Superior temporal gyrus (tissue), 1 donor: ENCODE results near the gene UBAC2.
"Not testable (repeated sequence)": the region's sequence is repeated elsewhere in the genome, so short reads cannot be mapped to it uniquely, and the experiment has no call there.

Source experiments
- DNase-seq: peaks from one replicate; pipeline ENCODE4 v3.0.0-alpha.2; 2016; ENCODE audit errors: extremely low spot score

UBAC2 gene

DNA sequence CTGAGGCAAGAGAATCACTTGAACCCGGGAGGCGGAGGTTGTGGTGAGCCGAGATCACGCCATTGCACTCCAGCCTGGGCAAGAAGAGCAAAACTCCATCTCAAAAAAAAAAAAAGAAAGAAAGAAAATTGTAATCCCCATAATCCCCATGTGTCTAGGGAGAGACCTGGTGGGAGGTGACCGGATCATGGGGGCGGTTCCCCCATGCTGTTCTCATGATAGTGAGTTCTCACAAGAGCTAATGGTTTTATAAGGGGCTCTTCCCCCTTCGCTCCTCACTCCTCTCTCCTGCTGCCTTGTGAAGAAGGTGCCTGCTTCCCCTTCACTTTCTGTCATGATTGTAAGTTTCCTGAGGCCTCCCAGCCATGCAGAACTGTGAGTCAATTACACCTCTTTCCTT lies 192.7 kb downstream of the UBAC2 start:
- not testable (repeated sequence) for DNase-seq

DNA sequence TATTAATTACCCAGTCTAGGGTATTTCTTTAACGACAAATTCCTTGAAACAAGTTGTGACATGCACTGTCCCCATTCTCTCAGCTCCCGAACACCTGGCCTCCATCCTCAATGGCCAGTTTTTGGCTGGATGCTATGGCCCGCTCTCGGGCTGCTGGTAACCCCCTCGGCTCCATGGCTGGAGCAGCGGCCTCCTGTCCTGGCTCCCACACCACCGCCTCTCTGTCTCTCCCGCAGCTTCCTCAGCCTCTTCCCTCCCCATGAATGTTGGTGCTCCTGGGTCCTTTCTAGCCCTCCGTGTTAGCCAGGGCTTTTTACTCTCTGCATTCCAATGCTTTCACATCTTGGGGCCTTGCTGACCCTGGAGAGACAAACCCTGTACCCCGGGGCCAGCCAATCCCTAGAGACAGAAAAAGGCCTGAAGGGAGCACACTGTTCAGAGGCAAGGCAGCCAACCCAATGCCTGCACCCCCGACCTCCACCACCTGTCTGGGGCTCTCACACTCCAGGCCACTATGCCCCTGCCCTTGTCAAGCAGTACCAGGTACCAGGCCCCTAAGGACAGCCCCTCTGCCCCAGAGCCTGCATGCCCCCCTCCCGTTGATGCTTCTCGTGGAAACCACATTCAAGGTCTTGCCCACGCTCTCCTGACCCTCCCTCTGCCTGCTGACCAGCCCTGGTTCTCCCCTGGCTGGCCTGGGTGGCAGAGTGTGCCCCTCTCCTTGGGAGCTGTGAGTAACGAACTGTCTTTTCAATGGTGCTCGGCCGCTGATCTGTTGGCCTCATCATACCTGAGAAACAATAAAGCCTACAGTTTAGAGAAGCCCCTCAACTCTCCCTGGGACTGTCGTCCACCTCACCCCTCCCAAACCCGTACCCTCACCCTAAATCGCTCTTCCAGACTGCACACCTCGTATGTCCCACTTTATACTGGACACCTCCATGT lies 193.4 kb downstream of the UBAC2 start:
- no peak for DNase-seq

GRCh38 chr13:99395436-99395835 lies 194.8 kb downstream of the UBAC2 start:
- no peak for DNase-seq

GRCh38 chr13:99396446-99396845 lies 195.8 kb downstream of the UBAC2 start:
- no peak for DNase-seq

GRCh38 chr13:99398071-99398470 lies 197.4 kb downstream of the UBAC2 start:
- no peak for DNase-seq

GRCh38 chr13:99398916-99399622 lies 198.4 kb downstream of the UBAC2 start:
- DNase-seq: no peak

- no peak for DNase-seq
Measured at GRCh38 chr13:99399623-99399974, 198.9 kb downstream of the UBAC2 start.

GRCh38 chr13:99403458-99403971 lies 202.9 kb downstream of the UBAC2 start:
- no peak for DNase-seq

GRCh38 chr13:99404005-99404755 lies 203.5 kb downstream of the UBAC2 start:
- no peak for DNase-seq

DNA sequence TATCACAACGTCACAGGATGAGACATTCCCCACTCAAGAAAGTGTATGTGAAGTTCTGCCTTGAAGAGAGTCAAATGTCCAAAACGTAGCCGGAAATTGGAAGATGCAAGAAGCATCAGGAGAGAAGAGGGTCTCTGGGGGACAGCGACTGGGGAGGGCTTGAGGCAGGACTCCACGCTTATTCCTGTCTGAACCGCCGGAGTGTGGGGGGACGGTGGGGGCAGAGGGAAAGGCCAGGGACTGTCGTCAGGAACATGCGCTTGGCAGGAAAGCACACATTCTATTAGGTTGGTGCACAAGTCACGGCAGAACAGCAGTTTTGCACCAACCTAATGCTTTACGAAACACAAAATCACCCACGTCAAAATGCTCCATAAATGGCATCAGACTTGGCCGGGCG lies 205.3 kb downstream of the UBAC2 start:
- no peak for DNase-seq

DNA sequence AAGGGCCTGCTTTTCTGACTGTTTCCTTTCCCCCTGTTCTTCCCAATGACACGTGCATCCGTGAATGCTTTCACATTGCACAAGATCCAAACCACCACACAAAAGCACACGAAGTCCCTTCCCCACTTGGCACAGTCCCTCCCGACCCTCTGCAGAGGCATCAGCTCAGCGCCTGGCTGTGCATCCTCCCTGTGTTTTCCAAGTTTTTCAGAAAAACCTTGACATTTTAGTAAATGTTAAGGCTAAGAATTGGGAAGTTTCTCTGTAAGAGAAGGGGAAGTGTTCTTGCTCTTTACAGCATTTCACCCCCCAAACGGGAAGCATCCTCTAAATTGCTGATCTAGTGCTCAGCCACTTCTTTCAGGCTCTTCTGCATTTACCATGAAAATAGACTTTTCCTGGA lies 206.1 kb downstream of the UBAC2 start:
- peak; percentile 16 for DNase-seq

GRCh38 chr13:99407906-99408702 lies 207.4 kb downstream of the UBAC2 start:
- DNase-seq: no peak

DNA sequence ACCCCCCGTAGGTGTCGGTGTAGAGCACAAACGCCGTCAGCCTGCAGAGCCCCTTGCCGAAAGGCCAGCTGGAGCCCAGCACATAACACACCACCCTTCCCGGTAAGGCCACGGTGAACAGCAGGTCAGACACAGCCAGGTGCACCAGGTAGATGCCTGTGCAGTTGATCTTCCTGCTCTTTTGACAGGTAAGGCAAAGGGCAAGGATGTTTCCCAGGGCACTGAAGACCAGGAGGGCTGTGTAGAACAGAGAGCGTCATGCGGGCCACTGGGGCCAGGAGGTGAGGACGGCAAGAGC lies 208.0 kb downstream of the UBAC2 start:
- no peak for DNase-seq

DNA sequence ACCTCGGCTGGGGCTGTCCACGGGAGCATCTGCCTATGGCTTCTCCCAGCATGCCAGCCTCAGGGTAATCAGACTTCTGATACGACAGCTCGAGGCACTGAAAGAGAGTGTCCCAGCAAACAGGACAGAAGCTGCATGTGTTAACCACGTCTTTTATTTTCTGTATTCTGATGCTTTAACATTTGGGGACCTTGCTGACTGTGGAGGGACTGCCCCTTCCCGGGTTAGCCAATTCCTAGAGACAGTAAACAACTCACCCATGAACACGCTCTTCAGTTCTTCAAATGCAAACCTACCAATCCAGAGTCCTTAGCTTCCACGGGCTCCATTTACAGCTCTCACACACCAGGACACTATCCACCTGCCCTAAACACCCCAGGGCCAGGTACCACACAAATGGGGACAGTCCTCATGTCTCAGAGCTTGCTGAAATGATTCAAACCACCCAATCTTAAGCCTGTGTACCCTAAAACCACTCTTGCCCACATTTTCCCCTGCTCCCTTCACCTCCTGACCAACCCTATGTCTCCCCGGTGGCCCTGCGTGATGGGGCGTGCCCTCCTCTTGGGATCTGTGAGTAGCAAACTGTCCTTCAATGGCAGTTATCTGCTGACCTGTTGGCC lies 208.9 kb downstream of the UBAC2 start:
- DNase-seq: not testable (repeated sequence)

GRCh38 chr13:99410646-99411475 lies 210.2 kb downstream of the UBAC2 start:
- not testable (repeated sequence) for DNase-seq

GRCh38 chr13:99412856-99413255 lies 212.2 kb downstream of the UBAC2 start:
- no peak for DNase-seq

DNA sequence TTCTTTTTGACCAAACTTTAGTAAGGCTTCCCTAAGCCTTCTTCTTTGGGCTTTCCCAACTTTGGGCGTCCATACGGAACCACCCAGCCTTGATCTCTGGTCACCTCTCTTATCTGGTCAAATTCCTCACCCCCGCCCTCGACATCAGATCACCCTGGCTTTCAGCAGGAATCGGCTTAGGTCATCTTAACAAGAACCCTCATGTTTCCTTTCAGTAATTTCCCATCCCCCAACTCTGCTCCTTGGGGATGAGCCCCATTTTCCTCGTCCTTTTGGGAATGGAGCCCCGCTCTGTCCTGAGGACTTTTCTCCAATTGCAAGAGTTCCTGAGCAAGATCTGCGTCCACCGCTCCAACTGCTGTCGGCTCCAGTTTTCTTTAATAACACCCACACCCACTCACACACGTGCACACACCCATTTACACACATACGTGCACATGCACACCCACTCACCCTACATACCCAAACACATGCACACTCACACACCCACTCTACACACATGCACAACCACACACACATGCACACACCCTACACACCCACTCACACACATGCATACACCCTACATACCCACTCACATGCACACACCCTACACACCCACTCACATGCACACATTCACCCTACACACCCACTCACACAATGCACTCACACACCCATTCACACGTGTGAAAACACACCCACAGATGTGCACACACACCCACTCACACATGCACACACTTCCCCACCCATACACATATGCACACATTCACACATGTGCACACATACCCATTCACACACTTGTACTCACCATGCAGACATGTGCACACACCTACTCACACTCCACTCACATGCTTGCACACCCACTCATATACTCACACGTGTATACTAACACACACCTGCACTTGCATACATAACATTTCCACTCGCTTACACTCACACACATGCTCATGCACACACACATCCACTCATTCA lies 213.7 kb downstream of the UBAC2 start:
- no peak for DNase-seq

DNA sequence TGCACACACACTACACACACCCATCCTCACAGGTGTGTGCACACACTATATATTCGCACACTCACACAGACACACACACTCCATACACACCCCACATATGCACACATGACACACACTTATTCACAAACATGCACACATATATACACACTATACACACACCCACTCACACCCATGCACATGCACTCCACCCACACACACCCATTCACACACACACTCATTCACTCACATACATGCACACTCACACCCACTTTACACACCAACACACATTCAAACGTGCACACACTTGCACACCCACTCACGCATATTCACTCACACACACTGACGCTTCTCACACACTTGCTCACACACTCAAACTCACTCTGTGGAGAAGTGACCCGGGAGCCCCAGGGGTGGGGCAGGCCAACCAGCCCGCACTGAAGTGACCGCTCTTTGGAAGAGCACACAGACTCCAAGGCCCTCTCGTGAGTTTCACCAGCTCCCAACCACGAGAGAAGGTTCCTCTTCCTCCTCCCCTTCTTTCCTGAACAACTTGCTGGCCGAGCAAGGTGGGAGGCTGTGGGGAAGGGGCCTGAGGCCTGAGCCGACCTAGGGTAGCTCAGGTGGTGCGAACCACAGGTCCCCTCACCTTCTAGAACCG lies 214.5 kb downstream of the UBAC2 start:
- no peak for DNase-seq
